ENCODE measurements around the gene LRRK1. TPM values are rescaled to one million over a fixed set of nuclear protein-coding genes. Genes with fewer than 3 reads are reported as not detected.

Gene LRRK1
- polyA plus RNA-seq, 2 of the 4 experiments (the other 2 are of a cell fraction), result 12.2 to 17.7 TPM

DNA sequence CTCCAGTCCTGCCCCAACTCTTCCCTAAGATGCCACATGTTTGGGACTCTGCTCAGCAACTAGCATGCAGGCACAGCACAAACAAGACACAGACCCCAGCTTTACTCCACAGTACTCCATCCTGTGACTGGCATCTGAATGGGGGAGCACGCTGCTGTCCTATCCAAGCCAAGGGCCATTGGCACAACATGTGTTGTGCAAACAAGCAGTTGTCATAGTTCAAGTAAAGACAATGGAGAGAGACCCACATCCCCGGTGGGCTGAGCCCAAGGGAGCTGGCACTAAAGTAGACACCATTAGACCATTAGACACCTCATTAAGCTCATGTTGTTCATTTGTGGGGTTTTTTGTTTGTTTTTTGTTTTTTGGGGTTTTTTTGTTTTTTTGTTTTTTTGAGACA, 200.0 kb downstream of the LRRK1 start:
- TF ChIP-seq, protein P1, sequence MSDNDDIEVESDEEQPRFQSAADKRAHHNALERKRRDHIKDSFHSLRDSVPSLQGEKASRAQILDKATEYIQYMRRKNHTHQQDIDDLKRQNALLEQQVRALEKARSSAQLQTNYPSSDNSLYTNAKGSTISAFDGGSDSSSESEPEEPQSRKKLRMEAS (IDR thresholded peaks at IDR 0.05), result no peak
- TF ChIP-seq MAFK (IDR thresholded peaks at IDR 0.05; ENCODE audit: partially characterized antibody) (no peak), HDAC2 (IDR thresholded peaks at IDR 0.05) (no peak), TP53 (CRISPR knock-in tag; IDR thresholded peaks at IDR 0.05) (no peak)
- ATAC-seq (no peak), DNase-seq (ENCODE audit: low read depth in 1 of 2, low spot score in 1 of 2) (no peak), FAIRE-seq (no peak)
- no peaks in the 10 kb centered on the region for H3K9me3 ChIP-seq
- CTCF ChIA-PET, result no interaction called here
- 74% methylated on average over 2 of the region's 2 CpGs for whole genome bisulfite sequencing (ENCODE audit: missing lambda C conversion rate)
- no peak overlapping the region for H3K4me3 ChIP-seq
- H3K27ac ChIP-seq, result no peak overlapping the region
- POLR2A ChIA-PET, result no interaction called here
- H3K4me1 ChIP-seq, result no peaks in the 10 kb centered on the region
- H3K4me2 ChIP-seq, result no peak overlapping the region

Other genes with a start within 250 kb of the LRRK1 start
- 9.3 and 11.9 TPM in 2 replicates for gene ALDH1A3, start 39.5 kb upstream of the LRRK1 start, polyA plus RNA-seq (2011; rRNA removed)
- gene ALDH1A3, start 39.5 kb upstream of the LRRK1 start, polyA plus RNA-seq (2017; fragmentation: RNase III; extraction: RNeasy Plus Mini Kit Qiagen cat#74134 plus additional on column Dnase treatment), result 11.5 to 13.9 TPM (median 12.2 TPM) in 3 replicates

All from A549 (cell line).